Sigmoid colon (tissue), 7 donors: ENCODE results near the gene ITPRIPL2. TPM values are rescaled to one million over a fixed set of nuclear protein-coding genes. Genes with fewer than 3 reads are reported as not detected.

Source experiments
- DNase-seq: peaks from one replicate; pipeline ENCODE4 v3.0.0-alpha.2; 2019
- H3K27ac ChIP-seq, 4 donors: fragments of 200-600 bp; sonication (generic); one replicate each; pipeline ENCODE4 v1.5.1; 2016 to 2019; ENCODE audit warnings: mild to moderate bottlenecking in 1 of 4
- H3K27me3 ChIP-seq, 3 donors: fragments of 200-600 bp; sonication (generic); one replicate each; pipeline ENCODE4 v1.5.1; 2019; ENCODE audit warnings: mild to moderate bottlenecking in 1 of 3
- H3K36me3 ChIP-seq, 4 donors: fragments of 200-600 bp; sonication (generic); one replicate each; pipeline ENCODE4 v1.5.1; 2016 to 2019
- H3K4me1 ChIP-seq, 4 donors: fragments of 200-600 bp; sonication (generic); one replicate each; pipeline ENCODE4 v1.5.1; 2017 to 2019
- H3K4me3 ChIP-seq, 4 donors: fragments of 200-600 bp; sonication (generic); one replicate each; pipeline ENCODE4 v1.5.1; 2017 to 2019; ENCODE audit warnings: mild to moderate bottlenecking in 2 of 4, moderate library complexity in 1 of 4
- H3K9me3 ChIP-seq, 4 donors: fragments of 200-600 bp in 3 of 4; sonication (generic) in 3 of 4; one replicate each; pipeline versions ENCODE4 v1.5.1 to v1.6.1; 2013 to 2019
- EP300 ChIP-seq, 4 donors: sonication (generic); formaldehyde crosslinking; IDR thresholded peaks; one replicate each; pipeline ENCODE4 v1.6.1; 2017; ENCODE audit warnings: antibody characterized with exemption in 4 of 4
- POLR2A ChIP-seq, 2 donors: fragments of 450-650 bp; IDR thresholded peaks; one replicate each; pipeline ENCODE4 v1.6.1; 2016; ENCODE audit warnings: antibody characterized with exemption in 2 of 2, mild to moderate bottlenecking in 2 of 2, moderate library complexity in 2 of 2
- POLR2AphosphoS5 ChIP-seq, 4 donors: sonication (generic); formaldehyde crosslinking; IDR thresholded peaks; one replicate each; pipeline ENCODE4 v1.6.1; 2017; ENCODE audit warnings: antibody characterized with exemption in 4 of 4
- WGBS, 2 donors: extraction: QIAGEN DNeasy Blood & Tissue Kit; methylation state at CpG; one replicate each; pipeline ENCODE4 v1.1.7; 2013; 5-methylcytosine and 5-hydroxymethylcytosine counted together
- intact Hi-C: fragments of 100-400 bp; cut with DNase I; formaldehyde crosslinking; loops from one replicate; pipeline ENCODE4 v1.15.1; 2023
- polyA plus RNA-seq, 3 donors: library from polyadenylated mRNA; stranded (reverse); fragments of 200-250 nt; gene quantifications; one replicate each; pipeline ENCODE4 v1.2.3, GENCODE V29; 2013
- total RNA-seq, 4 donors: library from RNA; depleted of rRNA; stranded (reverse); fragments of >200 nt; gene quantifications; one replicate each; pipeline ENCODE4 v1.1.0, GENCODE V29; 2016
- TF ChIP-seq, protein P1 (sequence below), 4 experiments: fragments of 450-650 bp in 3 of 4; fragments of 200-600 bp in 1 of 4; IDR thresholded peaks; one replicate each; pipeline ENCODE4 v1.5.1; 2016 to 2019; ENCODE audit warnings: antibody characterized with exemption in 4 of 4, mild to moderate bottlenecking in 3 of 4, moderate library complexity in 2 of 4
- donor health status: healthy with polysubstance abuse.
- donor health status: Bipolar disorder and iron deficiency.
- donor health status: healthy.

Gene ITPRIPL2
- total and polyA plus RNA-seq, 7 donors = 5.5 to 61.6 (median 28.1) TPM

DNA sequence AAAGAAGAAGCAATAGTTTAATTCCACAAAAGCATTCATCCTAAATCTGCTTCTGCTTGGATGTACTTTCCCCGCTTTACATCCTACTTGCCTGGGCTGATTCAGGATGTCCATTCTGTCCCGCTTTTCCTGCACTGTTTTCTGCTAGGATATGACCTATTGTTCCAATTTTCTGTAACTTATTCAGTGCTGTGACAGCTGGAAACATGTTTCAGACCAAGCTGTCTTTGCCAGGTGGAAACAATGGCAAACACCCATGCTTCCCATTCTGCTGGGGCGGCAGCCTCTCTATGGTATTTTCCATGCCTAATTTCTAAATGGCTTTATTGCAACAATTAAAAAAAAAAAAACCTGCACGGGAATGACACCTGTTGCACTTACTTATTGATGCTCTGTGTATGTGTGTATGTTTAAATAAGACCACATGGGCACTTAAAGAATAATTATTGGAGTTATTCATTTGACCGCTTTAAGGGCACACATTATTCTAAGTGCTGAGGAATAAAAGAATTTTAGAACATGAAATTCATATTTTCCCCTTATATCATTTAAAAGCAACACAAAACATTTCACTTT is 25.3 kb upstream of the ITPRIPL2 start:
- H3K36me3 ChIP-seq = no peaks in the 10 kb centered on the region
- no peak for DNase-seq
- H3K4me3 ChIP-seq = no peak overlapping the region
- no peak for TF ChIP-seq POLR2AphosphoS5 (IDR thresholded peaks at IDR 0.05)
- no peak for TF ChIP-seq EP300 (IDR thresholded peaks at IDR 0.05)
- TF ChIP-seq, protein P1, sequence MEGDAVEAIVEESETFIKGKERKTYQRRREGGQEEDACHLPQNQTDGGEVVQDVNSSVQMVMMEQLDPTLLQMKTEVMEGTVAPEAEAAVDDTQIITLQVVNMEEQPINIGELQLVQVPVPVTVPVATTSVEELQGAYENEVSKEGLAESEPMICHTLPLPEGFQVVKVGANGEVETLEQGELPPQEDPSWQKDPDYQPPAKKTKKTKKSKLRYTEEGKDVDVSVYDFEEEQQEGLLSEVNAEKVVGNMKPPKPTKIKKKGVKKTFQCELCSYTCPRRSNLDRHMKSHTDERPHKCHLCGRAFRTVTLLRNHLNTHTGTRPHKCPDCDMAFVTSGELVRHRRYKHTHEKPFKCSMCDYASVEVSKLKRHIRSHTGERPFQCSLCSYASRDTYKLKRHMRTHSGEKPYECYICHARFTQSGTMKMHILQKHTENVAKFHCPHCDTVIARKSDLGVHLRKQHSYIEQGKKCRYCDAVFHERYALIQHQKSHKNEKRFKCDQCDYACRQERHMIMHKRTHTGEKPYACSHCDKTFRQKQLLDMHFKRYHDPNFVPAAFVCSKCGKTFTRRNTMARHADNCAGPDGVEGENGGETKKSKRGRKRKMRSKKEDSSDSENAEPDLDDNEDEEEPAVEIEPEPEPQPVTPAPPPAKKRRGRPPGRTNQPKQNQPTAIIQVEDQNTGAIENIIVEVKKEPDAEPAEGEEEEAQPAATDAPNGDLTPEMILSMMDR (IDR thresholded peaks at IDR 0.05) = no peak
- no peak for TF ChIP-seq POLR2A (IDR thresholded peaks at IDR 0.05)
- H3K27me3 ChIP-seq = no peaks in the 10 kb centered on the region
- no peak overlapping the region for H3K27ac ChIP-seq
- H3K4me1 ChIP-seq = peaks cover 0 to 16% (median 7%) of the 10 kb centered on the region in 4 donors
- intact Hi-C loops = no loop called here
- 37 to 71% methylated on average over 5 of the region's 5 CpGs for WGBS, 2 donors
- no peaks in the 10 kb centered on the region for H3K9me3 ChIP-seq

DNA sequence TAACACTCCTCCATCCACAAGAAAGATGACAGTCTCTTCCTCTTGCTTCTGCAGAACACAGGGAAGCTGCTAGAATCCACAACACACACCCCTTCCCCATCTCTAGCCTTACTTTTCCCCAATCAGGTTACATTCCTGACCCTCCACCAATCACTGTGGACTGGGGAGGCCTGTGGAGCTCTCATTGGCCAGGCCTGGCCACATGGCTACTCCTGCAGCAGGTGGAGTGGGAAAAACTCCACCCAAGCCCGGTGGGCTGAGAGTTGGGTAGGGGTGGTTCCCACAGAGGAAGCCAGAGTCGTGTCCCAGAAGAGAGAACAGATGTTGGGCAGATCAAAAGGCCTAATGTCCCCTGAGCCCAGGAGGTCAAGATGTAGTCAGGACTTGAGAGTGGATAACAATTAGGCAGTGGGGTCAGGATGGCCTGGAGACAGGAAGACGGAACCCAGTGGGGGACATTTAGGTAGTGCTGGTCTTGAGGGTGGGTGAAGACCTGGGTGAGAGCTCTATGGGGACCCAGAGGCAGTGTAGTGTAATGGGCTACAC is 24.3 kb upstream of the ITPRIPL2 start:
- no peak overlapping the region for H3K27ac ChIP-seq
- H3K27me3 ChIP-seq = no peaks in the 10 kb centered on the region
- intact Hi-C loops = no loop called here
- H3K36me3 ChIP-seq = no peaks in the 10 kb centered on the region
- no peak overlapping the region for H3K4me3 ChIP-seq
- WGBS, 2 donors = 83 to 86% methylated on average over 3 of the region's 3 CpGs
- TF ChIP-seq POLR2A (IDR thresholded peaks at IDR 0.05) (no peak), EP300 (IDR thresholded peaks at IDR 0.05) (no peak), POLR2AphosphoS5 (IDR thresholded peaks at IDR 0.05) (no peak)
- TF ChIP-seq, protein P1 (IDR thresholded peaks at IDR 0.05) = no peak
- H3K9me3 ChIP-seq = no peaks in the 10 kb centered on the region
- DNase-seq = no peak
- peaks cover 0 to 12% (median 7%) of the 10 kb centered on the region in 4 donors for H3K4me1 ChIP-seq

DNA sequence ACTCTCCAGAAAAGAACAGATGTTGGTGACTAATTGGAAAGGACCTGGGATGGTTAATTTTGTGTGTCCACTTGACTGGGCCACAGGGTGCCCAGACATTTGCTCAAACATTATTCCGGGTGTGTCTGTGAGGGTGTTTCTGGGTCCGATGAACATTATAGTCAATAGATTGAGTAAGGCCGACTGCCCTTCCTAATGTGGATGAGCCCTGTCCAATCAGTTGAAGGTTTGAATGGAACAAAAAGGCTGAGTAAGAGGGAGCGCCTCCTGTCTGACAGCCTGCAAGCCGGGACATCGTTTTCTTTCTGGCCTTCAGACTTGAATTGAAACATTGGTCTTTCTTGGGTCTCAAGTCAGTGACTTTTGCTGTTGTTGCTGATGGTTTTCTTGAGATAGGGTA is 22.8 kb upstream of the ITPRIPL2 start:
- peaks cover 0 to 9% (median 5%) of the 10 kb centered on the region in 4 donors for H3K4me1 ChIP-seq
- 94 to 96% methylated on average over 6 of the region's 6 CpGs for WGBS, 2 donors
- DNase-seq = no peak
- H3K36me3 ChIP-seq = no peaks in the 10 kb centered on the region
- intact Hi-C loops = no loop called here
- no peaks in the 10 kb centered on the region for H3K27me3 ChIP-seq
- H3K4me3 ChIP-seq = no peak overlapping the region
- no peaks in the 10 kb centered on the region for H3K9me3 ChIP-seq
- TF ChIP-seq EP300 (IDR thresholded peaks at IDR 0.05) (no peak), POLR2A (IDR thresholded peaks at IDR 0.05) (no peak), POLR2AphosphoS5 (IDR thresholded peaks at IDR 0.05) (no peak)
- TF ChIP-seq, protein P1 (IDR thresholded peaks at IDR 0.05) = no peak
- H3K27ac ChIP-seq = no peak overlapping the region

DNA sequence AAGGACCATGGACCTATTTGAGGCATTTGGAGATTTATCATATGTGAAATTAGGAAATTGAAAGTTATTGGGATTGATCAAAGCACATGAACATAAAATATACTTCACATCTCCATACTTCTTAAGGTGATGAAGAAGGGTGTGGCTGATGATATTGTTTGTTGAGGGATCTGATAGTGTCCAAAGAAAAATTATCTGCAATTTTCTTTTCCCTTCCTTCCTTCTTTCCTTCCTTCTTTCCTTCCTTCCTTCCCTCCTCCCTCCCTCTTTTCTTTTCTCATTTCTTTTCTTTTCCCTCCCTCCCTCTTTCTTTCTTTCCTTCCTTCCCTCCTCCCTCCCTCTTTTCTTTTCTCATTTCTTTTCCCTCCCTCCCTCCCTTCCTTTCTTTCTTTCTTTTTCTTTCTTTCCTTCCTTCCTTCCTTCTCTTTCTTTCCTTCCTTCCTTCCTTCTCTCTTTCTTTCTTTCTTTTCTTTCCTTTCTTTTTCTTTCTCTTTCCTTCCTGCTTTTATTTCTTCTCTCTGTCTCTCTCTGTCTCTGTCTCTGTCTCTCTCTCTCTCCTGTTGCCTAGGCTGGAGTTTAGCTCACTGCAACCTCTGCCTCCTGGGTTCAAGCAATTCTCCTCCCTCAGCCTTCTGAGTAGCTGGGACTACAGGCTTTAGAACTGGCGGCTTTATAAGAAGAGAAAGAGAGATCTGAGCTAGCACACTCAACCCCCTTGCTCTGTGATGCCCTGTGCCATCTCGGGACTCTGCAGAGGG is 20.9 kb upstream of the ITPRIPL2 start:
- TF ChIP-seq EP300 (IDR thresholded peaks at IDR 0.05) (no peak), POLR2A (IDR thresholded peaks at IDR 0.05) (no peak), POLR2AphosphoS5 (IDR thresholded peaks at IDR 0.05) (no peak)
- TF ChIP-seq, protein P1 (IDR thresholded peaks at IDR 0.05) = no peak
- intact Hi-C loops = no loop called here
- Histone ChIP-seq H3K27me3 (no peaks in the 10 kb centered on the region), H3K4me3 (no peak overlapping the region), H3K36me3 (no peaks in the 10 kb centered on the region), H3K4me1 (no peaks in the 10 kb centered on the region), H3K27ac (no peak overlapping the region), H3K9me3 (no peaks in the 10 kb centered on the region)
- no peak for DNase-seq
- 86 to 88% methylated on average over 2 of the region's 2 CpGs for WGBS, 2 donors
